ENCODE results near the gene KRT39.

Gene KRT39

GRCh38 chr17:40978575-40979151 is 11.9 kb upstream of the KRT39 start:
- DNase-seq, result no peak

GRCh38 chr17:40975516-40975915 is 8.8 kb upstream of the KRT39 start:
- DNase-seq, result no peak

GRCh38 chr17:40974366-40974765 is 7.6 kb upstream of the KRT39 start:
- DNase-seq, result no peak

GRCh38 chr17:40967582-40967981 is 834 bp upstream of the KRT39 start:
- DNase-seq, result no peak

- peak; percentile 27 to 32 for DNase-seq
Observed at GRCh38 chr17:40963838-40964237, 2.9 kb downstream of the KRT39 start.

GRCh38 chr17:40962059-40962561 is 4.6 kb downstream of the KRT39 start:
- no peak for DNase-seq

GRCh38 chr17:40961591-40961990 is 5.2 kb downstream of the KRT39 start:
- DNase-seq, result no peak

GRCh38 chr17:40960144-40960543 is 6.6 kb downstream of the KRT39 start:
- no peak for DNase-seq

- no peak for DNase-seq
Observed at GRCh38 chr17:40958086-40958953, 8.4 kb downstream of the KRT39 start.

GRCh38 chr17:40956401-40957254 is 10.1 kb downstream of the KRT39 start:
- no peak for DNase-seq

- no peak for DNase-seq
Observed at GRCh38 chr17:40953881-40954280, 12.9 kb downstream of the KRT39 start.

- DNase-seq, result no peak
Observed at GRCh38 chr17:40952661-40953060, 14.1 kb downstream of the KRT39 start.

- no peak for DNase-seq
Observed at GRCh38 chr17:40952154-40952553, 14.6 kb downstream of the KRT39 start.

- DNase-seq, result no peak
Observed at GRCh38 chr17:40951011-40951622, 15.6 kb downstream of the KRT39 start.

- DNase-seq, result no peak
Observed at GRCh38 chr17:40950176-40950575, 16.6 kb downstream of the KRT39 start.

- no peak for DNase-seq
Observed at GRCh38 chr17:40949418-40949817, 17.3 kb downstream of the KRT39 start.

GRCh38 chr17:40947929-40948328 is 18.8 kb downstream of the KRT39 start:
- DNase-seq, result no peak

GRCh38 chr17:40945414-40945813 is 21.3 kb downstream of the KRT39 start:
- no peak for DNase-seq

GRCh38 chr17:40944531-40944930 is 22.2 kb downstream of the KRT39 start:
- DNase-seq, result no peak

GRCh38 chr17:40942553-40942952 is 24.2 kb downstream of the KRT39 start:
- DNase-seq, result no peak

- no peak for DNase-seq
Observed at GRCh38 chr17:40940266-40940665, 26.5 kb downstream of the KRT39 start.

GRCh38 chr17:40938981-40939380 is 27.8 kb downstream of the KRT39 start:
- no peak for DNase-seq

- DNase-seq, result no peak
Observed at GRCh38 chr17:40937384-40937819, 29.3 kb downstream of the KRT39 start, which contains the start of gene KRT23. Gene KRT23 (minus strand): TSS chr17:40937646. CDS start chr17:40936603, 1,043 bp downstream.
